GM18907 (cell line): ENCODE results near the gene PLEKHA1.

Source experiments
- ATAC-seq: cut with Tn5 transposase; IDR thresholded peaks from one replicate; pipeline ENCODE4 v1.9.1; 2021; ENCODE audit warnings: mild to moderate bottlenecking, moderate library complexity; ENCODE audit not compliant: unreplicated experiment

Gene PLEKHA1

GRCh38 chr10:122459561-122460273 lies 85.2 kb downstream of the PLEKHA1 start:
- no peak for ATAC-seq

- ATAC-seq = no peak
Observed at GRCh38 chr10:122460891-122461293, 86.4 kb downstream of the PLEKHA1 start.

- no peak for ATAC-seq
Observed at GRCh38 chr10:122461367-122461728, 86.8 kb downstream of the PLEKHA1 start, which contains the start of gene HTRA1. HTRA1 (plus strand) TSS chr10:122461553; CDS start chr10:122461653, 100 bp downstream.

- no peak for ATAC-seq
Observed at GRCh38 chr10:122461729-122462532, 87.4 kb downstream of the PLEKHA1 start.

- no peak for ATAC-seq
Observed at GRCh38 chr10:122462533-122463465, 88.3 kb downstream of the PLEKHA1 start.

- ATAC-seq = no peak
Observed at GRCh38 chr10:122463466-122464249, 89.2 kb downstream of the PLEKHA1 start.

GRCh38 chr10:122464250-122464510 lies 89.7 kb downstream of the PLEKHA1 start:
- ATAC-seq = no peak

GRCh38 chr10:122464586-122464985 lies 90.1 kb downstream of the PLEKHA1 start:
- ATAC-seq = no peak

GRCh38 chr10:122465401-122466040 lies 91.0 kb downstream of the PLEKHA1 start:
- ATAC-seq = no peak

- no peak for ATAC-seq
Observed at GRCh38 chr10:122466951-122467381, 92.5 kb downstream of the PLEKHA1 start.

- no peak for ATAC-seq
Observed at GRCh38 chr10:122467701-122468100, 93.2 kb downstream of the PLEKHA1 start.

- ATAC-seq = no peak
Observed at GRCh38 chr10:122468307-122468925, 93.9 kb downstream of the PLEKHA1 start.

GRCh38 chr10:122468926-122469781 lies 94.6 kb downstream of the PLEKHA1 start:
- no peak for ATAC-seq

- no peak for ATAC-seq
Observed at GRCh38 chr10:122469848-122470247, 95.3 kb downstream of the PLEKHA1 start.

GRCh38 chr10:122471531-122472177 lies 97.1 kb downstream of the PLEKHA1 start:
- no peak for ATAC-seq

- no peak for ATAC-seq
Observed at GRCh38 chr10:122473116-122473515, 98.6 kb downstream of the PLEKHA1 start.

GRCh38 chr10:122474131-122474818 lies 99.8 kb downstream of the PLEKHA1 start:
- ATAC-seq = no peak

- no peak for ATAC-seq
Observed at GRCh38 chr10:122475100-122475499, 100.6 kb downstream of the PLEKHA1 start.
